NCI-H2081 treated with DMSO at 0.1 percent for 48 hours (cell line): ENCODE measurements around the gene ABCA10.
"Not testable (repeated sequence)": the region's sequence is repeated elsewhere in the genome, so short reads cannot be mapped to it uniquely, and the experiment has no call there.

Source experiments
- DNase-seq: peaks from one replicate; lab custom pipeline; 2025; lab: John Stamatoyannopoulos, UW

The ABCA10 gene

DNA sequence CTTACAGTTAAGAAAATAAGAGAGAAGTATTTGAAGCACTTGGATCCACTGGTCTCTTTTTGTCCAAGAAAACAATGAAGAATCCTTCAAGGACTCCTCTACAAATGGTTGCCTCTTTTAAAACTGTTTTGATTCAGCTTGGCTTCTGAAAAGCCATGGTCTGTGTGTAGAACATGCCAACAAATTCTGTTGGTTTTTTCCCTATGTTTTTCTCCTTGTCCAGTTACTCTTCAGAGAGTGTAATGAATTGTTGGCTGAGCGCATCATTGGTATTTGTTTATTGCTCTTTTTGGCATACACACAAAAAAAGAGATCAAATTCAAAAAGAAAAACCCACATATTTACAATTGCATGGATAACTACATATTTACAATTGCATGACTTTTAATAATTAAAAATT, at the start of gene ABCA10:
Gene ABCA10 (minus strand): TSS at position 249 of the 400 bp plus-strand sequence. CDS start 3,466 bp downstream, outside the sequence.
- DNase-seq, result no peak

DNA sequence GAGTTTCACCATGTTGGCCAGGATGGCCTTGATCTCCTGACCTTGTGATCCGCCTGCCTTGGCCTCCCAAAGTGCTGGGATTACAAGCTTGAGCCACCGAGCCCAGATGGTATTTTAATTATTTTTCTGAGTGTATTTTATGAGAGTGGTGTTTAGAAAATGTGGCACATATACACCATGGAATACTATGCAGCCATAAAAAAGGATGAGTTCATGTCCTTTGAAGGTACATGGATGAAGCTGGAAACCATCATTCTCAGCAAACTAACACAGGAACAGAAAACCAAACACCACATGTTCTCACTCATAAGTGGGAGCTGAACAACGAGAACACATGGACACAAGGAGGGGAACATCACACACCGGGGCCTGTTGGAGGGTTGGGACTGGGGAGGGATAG, 47.7 kb upstream of the ABCA10 start:
- not testable (repeated sequence) for DNase-seq

DNA sequence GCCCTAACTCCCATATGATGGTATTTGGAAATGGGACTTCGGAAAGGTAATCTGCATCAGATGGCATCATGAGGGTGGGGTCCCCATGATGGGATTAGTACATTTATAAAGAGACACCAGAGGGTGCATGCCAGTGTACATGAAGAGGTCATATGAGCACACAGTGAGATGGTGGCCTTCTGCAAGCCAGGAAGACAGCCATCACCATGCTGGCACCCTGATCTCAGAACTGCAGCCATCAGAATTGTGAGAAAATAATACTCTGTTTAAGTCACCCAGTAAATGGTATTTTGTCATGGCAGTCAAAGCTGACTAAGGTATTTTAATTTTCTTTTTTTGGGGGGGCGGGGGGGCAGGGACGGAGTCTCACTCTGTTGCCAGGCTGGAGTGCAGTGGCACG, 47.1 kb upstream of the ABCA10 start:
- no peak for DNase-seq

DNA sequence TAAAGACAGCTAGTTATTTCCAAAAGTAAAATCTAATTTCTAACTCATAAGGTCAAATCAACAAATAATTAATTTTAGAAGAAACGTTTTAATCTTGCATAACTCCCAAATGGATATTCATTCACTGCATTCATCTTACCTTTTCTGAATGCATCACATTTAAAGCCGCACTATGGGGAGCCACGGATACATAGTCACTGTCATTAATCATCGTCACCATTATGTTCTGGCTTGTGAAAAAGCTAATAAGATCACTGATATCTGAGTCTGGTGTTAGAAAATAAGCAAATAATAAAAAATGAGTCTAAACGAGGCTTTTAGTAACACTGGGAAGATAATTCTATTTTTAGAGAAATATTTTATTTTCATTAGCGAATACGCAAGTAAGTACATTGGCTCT, 42.4 kb upstream of the ABCA10 start:
- no peak for DNase-seq

- DNase-seq, result no peak
These were observed 40.7 kb upstream of the ABCA10 start for GRCh38 chr17:69269131-69269998.

DNA sequence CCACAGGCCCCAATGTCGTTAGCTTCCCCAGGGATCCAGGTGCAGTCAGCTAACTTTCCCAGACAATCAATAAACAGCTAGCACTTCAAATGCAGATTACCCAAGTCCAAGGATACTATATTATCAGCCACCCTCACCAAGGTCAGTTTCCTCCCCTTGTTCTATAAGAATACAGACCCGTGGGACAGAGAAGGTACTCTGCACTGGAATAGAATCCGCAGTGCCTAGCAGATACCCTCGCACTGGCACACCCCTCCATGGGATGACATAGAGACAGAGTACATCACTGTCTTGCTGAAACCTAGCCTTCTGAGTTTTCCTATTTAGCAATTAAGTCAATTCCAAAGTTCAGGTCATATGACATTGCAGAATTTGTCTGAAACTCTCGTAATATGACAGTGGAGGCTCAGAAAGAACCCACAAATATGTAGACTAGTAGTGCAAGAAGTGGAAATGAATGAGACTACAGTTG, 40.0 kb upstream of the ABCA10 start:
- DNase-seq, result no peak

DNA sequence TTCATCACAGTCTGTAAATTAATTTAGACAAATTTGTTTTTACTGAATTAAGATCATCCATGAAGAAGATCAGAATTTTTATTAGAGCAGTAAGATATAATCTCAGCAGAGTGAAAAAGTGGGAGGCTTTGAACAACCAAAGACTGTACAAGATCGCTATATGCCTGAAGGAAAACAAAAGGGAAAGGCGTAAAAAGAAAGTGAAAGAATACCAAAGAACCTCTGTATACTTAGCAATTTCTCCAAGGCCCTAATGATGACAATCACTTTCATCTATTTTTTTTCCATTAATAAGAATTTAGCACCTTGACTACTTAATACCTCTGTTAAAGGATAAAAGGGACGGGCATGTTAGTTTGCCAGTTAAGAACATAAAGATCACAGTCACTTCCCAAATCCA, 38.6 kb upstream of the ABCA10 start:
- no peak for DNase-seq

GRCh38 chr17:69265873-69266272, 37.2 kb upstream of the ABCA10 start:
- DNase-seq, result no peak

DNA sequence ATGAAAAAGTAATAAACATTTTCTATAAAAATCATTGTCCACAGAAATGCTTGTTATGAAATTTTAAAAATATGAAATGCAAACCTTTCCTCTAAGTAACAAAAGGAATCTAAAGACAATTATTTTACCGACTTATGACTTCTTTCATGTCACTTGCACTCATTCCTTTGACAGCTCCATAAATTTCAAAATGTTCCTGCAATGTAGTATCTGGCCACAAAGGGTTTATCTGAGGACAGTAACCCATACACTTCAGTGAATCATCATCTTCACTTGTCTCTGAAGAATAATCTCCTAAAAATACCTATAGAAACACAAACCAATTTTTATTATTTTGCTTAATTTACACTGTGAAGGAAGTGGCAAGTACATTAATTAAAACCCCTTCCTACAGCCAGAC, 25.6 kb upstream of the ABCA10 start:
- DNase-seq, result no peak

- DNase-seq, result no peak
These were observed 22.0 kb upstream of the ABCA10 start for GRCh38 chr17:69250641-69251040.

- no peak for DNase-seq
These were observed 18.2 kb upstream of the ABCA10 start for GRCh38 chr17:69246726-69247375.

DNA sequence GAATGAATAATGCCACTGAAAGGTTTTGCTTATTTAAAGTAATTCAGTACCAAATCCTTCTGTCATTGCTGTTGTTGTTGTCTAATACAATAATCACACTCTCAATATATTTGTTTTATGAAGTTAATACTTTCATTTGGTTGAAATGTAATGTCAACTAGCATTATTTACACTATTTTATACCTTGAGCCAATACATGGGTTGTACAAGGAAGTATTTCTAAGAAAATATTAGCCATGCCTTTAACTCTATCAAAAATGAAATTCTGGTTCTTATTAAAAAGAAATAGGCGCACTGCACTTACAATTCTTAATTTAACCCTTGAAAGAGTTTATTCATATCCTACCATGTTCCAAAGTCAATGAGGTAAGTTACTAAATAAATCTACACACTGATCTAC, 17.6 kb upstream of the ABCA10 start:
- DNase-seq, result no peak

GRCh38 chr17:69245617-69246016, 17.0 kb upstream of the ABCA10 start:
- no peak for DNase-seq

- DNase-seq, result no peak
These were observed 11.3 kb upstream of the ABCA10 start for GRCh38 chr17:69239611-69240600.

DNA sequence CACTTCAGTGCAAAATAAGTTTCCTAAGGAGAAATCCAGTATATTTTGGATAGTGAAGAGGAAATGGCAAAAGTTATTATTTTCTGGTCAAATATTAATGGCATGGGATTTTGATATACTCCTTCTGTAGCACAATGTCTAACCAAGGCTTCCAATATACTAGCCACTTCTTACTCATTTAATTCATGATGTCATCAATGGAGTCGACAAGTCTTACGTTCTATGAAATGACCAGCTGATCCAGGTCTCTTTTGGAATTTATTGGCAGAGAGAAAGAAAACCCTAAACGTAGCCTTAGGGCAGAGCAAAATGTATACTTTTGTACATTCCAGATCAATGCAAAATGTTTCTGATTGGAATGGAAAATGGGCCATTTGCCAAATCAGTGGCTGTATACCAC, 8.3 kb upstream of the ABCA10 start:
- DNase-seq, result no peak

GRCh38 chr17:69236464-69236863, 7.8 kb upstream of the ABCA10 start:
- DNase-seq, result no peak

DNA sequence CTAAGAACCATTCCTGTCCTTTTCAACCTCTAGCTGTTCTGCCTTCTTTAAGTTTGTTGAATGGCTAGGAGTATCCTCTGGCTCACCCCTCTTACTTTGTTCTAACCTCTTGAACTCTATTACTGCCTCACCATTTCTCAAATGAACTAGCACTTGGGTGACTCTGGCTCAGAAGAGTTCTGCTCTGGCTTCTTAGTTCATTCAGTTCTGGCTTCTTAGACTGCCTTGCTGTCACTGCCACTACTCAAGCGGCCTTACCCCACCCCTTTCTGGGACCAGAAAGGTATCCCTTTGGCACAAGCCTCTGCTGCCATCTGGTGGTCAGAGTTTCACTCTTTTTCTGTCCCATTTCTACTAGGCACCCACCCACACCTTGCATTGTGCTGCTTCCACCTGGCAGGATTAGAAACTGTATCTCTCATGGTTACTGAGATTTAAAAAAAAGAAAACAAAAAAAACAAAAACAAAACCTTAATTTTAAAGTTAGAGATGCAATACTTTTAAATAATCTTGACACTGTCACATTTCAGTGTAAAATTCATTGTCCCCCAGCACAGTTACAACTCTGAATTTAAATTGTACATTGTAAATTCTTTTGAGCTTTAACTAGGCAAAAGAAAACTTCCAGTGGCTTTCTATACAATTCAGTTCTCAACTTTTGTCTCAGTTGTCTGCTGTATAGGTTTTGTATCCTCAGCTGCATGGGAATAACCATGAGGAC, 6.9 kb upstream of the ABCA10 start:
- peak; percentile 14 for DNase-seq

DNA sequence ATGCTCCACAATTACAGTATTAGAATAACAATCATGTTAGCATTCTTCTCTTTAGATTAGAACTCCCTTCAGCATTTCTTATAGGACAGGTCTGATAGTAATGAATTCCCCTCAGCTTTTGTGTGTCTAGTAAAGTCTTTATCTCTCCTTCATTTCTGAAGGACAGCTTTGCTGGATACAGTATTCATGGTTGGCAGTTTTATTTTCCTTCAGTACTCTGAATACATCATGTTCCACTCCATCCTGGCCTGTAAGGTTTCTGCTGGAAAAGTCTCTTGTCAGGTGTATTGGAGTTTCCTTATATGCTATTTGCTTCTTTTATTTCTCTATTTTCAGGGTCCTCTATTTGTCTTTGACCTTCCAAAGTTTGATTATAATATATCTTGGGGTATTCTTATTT, 4.0 kb upstream of the ABCA10 start:
- no peak for DNase-seq

- no peak for DNase-seq
These were observed 2.9 kb upstream of the ABCA10 start for GRCh38 chr17:69231521-69231920.

DNA sequence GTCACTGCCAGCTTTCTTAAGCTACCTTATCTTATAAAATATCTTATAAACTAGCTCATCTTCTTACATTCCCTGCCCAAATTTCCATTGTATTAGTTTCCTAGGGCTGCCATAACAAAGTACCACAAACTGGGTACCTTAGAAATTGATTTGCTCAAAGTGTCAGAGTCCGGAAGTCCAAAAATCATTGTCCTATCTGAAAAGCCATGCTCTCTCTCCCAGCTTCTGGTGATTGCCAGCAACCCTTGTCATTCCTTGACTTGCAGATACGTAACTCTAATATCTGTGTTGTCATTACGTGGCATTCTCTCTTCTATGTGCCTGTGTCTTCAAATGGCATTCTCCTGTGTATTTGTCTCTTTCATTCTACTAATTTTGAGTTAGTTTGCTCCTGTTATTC, 2.3 kb upstream of the ABCA10 start:
- no peak for DNase-seq

DNA sequence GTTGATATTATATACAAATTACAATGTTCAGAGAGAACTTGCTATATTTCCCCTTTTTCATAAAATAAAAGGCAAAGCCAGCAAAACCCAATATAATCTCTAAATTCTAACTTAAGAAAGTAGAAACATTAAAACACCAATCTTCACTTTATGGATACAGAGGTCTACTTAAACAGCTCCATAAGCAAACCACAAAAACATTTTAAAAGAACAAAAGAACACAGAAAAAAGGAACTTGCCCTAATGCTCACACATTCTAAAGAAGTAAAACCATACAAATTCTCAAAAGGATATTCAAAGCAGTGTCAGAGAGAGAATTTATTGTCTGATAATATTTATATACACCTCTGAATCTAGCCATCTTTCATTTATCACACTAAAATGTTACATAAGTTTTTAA, 606 bp downstream of the ABCA10 start:
- no peak for DNase-seq

DNA sequence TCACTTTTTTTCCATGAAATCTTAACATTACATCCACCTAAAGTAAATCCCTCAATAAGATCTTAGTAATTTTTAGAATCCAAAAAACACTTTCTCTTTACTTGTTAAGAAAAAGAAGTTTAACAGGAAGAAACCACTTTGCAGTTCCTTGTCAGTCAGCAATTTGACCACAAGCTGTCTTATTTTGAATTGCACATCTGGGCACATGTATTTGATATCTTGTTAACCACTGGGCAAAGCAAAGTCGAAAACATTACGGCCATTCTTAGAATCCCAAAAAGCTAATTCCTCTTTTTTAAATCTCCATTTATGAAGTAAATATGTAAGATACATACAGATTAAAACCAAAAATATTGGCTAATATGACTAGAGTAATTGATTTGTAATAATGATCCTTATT, 1.1 kb downstream of the ABCA10 start:
- DNase-seq, result no peak
